Left hindlimb (tissue), 1 donor: Measurements from ENCODE around the gene RDX.
A peak's percentile ranks its signal among the peaks of the same experiment; 100 is the strongest.
"Not testable (repeated sequence)": the region's sequence is repeated elsewhere in the genome, so short reads cannot be mapped to it uniquely, and the experiment has no call there.

ENCODE experiments used
- DNase-seq: peaks from one replicate; pipeline ENCODE4 v3.0.0-alpha.2; 2018

RDX gene

DNA sequence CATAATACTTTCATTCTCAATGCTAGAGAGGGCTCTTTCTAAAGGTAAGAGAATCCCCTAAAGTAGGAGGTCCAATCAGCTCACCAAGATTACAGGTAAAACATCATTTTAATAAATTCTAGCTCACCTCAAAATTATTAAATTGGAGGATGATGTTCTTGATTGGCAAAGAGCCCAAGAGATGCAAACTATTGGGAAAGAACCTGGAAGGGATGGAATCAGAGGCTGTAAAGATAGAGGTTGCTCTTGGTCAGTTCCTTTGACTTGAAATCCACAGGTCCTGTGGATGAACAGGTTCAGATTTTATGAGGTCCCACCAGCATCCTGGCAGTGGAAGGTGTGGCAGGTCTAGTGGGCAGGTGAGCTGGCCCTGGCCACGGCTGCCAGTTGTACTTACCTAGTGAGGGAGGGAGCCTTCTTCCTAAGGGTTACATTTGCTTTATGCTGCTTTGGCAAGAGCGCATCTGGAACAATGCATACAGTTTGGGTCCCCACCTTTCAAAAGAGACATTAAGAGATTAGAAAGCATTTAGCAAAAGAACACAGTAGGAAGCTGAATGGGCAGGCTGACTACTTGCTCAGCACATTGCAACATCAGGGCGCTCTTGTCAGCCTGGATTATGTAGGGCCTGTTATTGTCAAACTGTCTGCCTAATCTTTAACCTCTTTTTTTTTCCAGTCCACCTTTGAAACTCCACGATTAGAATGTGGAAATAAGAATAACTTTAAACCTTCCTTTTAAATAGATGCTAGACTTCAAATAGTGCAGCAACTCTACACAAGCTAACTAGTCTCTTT, 97.0 kb downstream of the RDX start:
- no peak for DNase-seq

DNA sequence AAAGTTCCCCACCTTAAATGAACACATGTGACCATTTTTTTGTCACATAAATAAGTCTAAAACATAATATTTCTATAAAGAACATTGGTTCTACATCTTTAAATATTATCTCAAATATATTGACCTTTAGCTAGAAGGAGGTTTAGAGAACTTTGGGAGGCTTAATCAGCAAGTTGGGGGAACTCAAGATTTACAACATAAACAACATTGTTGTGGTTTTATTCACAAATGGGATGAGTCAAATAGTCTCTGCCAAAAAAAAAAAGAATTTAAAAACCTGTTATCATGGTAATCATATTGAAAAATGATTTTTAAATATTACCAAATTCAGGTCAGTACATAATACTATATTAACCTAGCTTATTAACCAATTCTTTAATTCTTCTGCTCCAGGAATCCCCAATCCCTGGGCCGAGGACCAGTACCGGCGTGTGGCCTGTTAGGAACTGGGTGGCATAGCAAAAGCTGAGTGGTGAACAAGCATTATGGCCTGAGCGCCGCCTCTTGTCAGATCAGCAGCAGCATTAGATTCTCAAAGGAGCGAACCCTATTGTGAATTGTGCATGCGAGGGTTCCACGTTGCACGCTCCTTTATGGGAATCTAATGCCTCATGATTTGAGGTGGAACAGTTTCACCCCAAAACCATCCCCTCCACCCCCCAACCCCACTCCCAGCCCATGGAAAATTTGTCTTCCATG, 98.2 kb downstream of the RDX start:
- no peak for DNase-seq

DNA sequence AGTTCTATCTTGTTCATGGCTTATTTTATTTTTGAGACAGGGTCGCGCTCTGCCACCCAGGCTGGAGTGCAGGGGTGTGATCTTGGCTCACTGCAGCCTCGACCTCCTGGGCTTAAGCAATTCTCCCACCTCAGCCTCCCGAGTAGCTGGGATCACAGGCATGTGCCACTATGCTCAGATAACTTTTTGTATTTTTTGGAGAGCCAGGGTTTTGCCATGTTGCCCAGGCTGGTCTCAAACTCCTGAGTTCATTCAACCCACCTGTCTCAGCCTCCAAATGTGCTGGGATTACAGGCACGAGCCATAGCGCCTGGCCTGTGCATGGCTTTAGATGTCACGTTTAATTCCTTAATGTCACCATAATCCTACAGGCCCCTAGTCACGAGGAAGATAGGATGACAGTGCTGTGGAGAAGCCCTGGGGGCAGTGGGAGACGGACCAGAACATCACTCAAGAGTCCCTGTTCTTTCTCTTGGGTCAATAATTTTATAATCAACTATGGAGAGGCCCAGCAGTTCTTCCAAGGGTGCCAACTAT, 99.5 kb downstream of the RDX start:
- no peak for DNase-seq

GRCh38 chr11:110196241-110196754, 100.1 kb downstream of the RDX start:
- no peak for DNase-seq

DNA sequence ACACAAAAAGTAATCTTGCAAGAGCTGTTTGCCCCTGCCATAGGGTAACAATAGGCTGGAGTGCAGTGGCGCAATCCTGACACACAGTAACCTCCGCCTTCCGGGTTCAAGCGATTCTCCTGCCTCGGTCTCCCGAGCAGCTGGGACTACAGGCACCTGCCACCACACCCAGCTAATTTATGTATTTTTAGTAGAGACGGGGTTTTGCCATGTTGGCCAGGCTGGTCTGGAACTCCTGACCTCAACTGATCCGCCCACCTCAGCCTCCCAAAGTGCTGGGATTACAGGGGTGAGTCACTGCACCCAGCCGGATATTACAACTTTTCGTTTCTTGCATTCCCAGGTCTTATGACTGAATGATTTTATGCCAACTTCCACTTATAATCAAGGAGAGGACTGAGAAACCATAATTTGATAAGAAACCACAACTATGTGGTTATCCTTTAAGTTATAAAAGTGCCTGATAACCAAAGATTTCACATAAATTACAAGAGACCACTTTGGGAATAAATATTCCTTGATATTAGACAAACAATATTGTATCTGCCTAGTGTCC, 102.1 kb downstream of the RDX start:
- not testable (repeated sequence) for DNase-seq

GRCh38 chr11:110192604-110193282, 103.7 kb downstream of the RDX start:
- not testable (repeated sequence) for DNase-seq

DNA sequence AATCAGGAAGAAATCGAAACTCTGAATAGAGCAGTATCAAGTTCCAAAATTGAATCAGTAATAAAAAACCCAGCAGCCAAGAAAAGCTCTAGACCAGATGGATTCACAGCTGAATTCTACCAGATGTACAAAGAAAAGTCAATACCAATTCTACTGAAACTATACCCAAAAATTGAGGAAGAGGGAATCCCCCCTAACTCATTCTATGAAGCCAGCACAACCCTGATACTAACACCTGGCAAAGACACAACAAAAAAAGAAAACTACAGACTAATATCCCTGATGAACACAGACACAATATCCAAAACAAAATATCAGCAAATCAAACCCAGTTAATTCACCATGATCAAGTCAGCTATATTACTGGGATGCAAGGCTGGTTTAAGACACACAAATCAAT, 105.5 kb downstream of the RDX start:
- no peak for DNase-seq

- DNase-seq = no peak
These were observed 108.7 kb downstream of the RDX start for GRCh38 chr11:110187731-110188130.

DNA sequence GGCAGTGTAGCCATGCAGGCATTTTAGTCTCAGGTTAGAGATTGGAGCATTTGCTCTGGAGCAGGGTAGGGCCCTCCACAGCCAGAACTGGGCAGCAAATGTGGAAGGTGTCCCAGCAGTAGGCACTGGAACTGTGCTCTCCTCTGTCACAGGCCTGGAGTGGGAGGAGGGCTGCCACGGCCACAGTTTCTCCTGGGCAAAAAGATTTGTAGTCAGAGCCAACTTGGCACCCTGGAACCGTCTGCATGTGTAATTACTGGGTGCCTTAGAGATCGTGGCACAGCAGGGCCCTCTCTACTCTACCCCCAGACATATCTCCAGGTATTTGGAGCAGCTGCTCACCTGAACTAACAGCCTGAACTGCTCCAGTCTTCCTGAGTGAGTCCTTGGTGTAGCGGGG, 109.5 kb downstream of the RDX start:
- DNase-seq = no peak

GRCh38 chr11:110186456-110186855, 110.0 kb downstream of the RDX start:
- DNase-seq = no peak

DNA sequence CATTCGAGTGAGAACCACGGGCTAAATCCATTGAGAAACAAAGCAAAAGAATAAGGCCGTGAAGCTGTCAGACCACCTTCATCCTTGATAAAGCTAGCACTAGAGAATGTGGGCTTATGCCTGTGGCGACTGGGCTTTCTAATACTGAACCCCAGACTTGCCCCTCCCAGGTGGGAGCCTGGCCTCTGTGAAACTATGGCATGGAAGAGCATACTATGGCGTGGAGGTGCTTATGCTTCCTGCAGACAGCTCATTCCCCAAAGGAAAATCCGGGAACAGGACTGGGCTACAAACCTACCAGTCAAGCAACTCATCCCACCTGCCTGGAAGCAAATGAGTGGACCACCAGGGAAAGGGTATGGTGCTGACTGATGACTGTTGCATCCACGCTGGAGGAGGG, 110.8 kb downstream of the RDX start:
- DNase-seq = no peak

GRCh38 chr11:110185121-110185591, 111.3 kb downstream of the RDX start:
- no peak for DNase-seq

GRCh38 chr11:110184456-110184855, 112.0 kb downstream of the RDX start:
- no peak for DNase-seq

GRCh38 chr11:110182886-110183285, 113.5 kb downstream of the RDX start:
- no peak for DNase-seq

DNA sequence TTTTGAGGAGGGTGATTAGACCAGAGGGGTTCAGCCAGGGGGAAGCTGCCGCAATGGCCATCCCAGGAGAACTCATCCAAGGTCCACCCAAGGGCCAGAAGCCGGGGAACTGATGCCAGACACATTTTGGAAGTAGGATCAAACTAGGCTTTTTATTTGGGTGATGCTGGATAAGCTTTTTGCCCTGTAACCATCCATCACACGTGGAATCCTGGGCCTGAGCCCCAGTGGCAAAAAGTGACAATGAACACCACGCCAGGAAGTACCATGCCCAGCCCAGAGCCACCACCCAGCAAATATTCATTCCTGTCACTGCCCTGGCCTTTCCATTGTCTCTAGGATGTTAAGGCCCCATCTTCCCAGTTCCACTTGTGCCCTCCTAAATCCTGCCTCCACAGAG, 117.3 kb downstream of the RDX start:
- DNase-seq = no peak

DNA sequence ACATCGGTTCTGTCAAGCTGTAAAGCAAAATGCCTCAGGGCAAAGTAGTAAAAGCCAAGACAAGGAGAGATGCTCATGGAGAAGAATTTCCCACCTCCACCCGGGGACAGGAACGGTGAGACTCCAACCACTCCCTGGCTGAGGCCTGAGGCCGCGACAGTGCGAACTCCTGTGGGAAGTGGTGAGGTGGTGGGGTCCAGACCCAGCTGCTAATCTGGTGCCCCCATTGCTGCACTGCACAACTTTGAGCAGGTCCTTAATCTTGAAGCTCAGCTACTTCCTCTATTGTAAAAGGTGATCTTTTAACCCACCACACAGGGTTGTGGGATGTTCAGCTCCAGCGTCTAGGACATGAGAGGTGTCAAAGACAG, 119.3 kb downstream of the RDX start:
- DNase-seq = no peak

- no peak for DNase-seq
These were observed 119.9 kb downstream of the RDX start for GRCh38 chr11:110176366-110177085.

DNA sequence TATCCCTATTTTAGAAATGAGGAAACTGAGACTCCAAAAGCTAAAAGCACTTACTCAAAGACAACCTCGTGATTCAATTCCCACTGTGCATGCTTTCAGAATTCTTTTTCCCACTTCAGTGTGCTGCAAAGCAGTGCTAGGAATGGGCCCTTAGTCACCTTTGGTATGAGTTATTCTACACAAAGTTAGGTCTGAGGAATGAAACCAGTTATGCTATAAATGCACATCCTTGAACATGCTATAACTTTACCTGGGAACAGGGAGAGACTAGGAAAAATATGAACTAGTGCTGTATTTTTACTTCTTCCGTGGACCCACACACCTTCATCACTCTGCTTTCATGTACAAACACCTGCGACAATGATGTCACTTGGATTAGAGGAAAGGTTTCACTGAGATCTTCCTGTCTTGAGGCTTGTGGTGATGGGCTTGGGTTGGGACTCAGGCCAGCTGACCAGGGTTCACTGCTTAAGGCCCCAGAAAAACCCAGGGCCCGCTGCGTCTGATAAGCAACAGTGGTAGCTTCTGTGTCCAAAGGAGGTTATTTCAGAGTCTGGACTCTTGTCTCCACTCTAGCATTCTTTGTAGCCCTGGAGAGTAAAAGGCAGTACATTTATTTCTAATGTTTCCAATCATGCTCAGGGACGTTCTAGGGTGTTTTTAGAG, 121.6 kb downstream of the RDX start:
- DNase-seq = no peak

DNA sequence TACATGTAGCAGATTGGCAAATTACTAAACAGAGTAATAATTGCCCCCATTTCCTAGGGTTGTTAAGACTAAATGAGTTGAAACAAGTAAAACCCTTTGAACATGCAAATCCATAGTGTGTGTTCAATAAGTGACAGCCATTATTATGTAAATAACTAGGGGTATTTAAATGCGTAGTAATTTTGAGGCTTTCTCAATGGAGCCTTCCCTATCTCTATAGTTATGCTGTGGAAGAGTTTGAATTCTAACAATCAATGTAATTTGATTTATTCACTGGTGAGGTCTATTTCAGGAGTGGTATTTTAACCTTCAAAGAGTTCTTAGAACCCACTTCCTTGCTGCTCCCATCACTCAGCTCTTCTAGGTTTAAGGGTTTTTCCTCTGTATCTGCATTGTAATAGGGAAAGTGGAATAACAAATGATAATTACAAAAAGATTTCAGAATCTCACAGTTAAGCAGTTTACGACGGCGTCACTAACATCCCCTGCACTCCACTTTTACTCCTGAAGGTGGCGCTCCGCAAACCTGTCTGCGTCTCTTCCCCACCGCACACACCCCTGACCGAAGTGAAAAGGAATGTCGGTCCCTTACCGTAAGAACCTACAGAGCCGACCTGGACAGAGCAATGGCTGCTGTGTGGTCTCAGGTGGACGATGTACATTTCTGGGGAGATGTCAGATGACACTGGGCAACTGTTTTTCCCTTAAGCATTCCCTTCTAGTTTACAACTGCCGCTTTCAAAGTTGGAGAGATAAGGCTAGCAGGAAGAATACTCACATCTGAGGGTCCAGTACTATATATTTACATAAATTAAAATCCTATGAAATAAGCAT, 122.4 kb downstream of the RDX start:
- peak; percentile 50 for DNase-seq

GRCh38 chr11:110172468-110173065, 123.8 kb downstream of the RDX start:
- DNase-seq = no peak
